HepG2 (cell line): ENCODE results near the gene HDAC4. TPM values are rescaled to one million over a fixed set of nuclear protein-coding genes. Genes with fewer than 3 reads are reported as not detected.

Experiments
- ATAC-seq: fragments of 200-7000 bp; cut with Tn5 transposase; 3 replicates; pipeline ENCODE4 v1.9.1; 2020; ENCODE audit warnings: mild to moderate bottlenecking, moderate library complexity
- BruUV-seq: library from RNA; stranded (reverse); fragments of 400-500 nt; replicated peaks from 2 replicates; lab custom pipeline; 2021; lab: Mats Ljungman, UMichigan
- CTCF ChIA-PET: fragments of 300-600 bp; formaldehyde crosslinking; extraction: SDS; loops from one replicate; lab custom pipeline; 2021; ENCODE audit warnings: low total read pairs, inconsistent platforms, low intra/inter-chr PET ratio; lab: Yijun Ruan, JAX
- POLR2A ChIA-PET: fragments of 350-600 bp; sonication (Branson Sonifier 250); formaldehyde crosslinking; loops from one replicate; lab custom pipeline; 2020; ENCODE audit warnings: antibody characterized with exemption, inconsistent platforms; lab: Yijun Ruan, JAX
- DNase-seq: peaks from one replicate; pipeline ENCODE4 v3.0.0-alpha.2; 2015; ENCODE audit warnings: low spot score
- FAIRE-seq: peaks from 3 replicates; lab custom pipeline; 2011; peaks lifted over from hg19 to GRCh38; lab: Jason Lieb, UNC
- H2AFZ ChIP-seq: one replicate; pipeline ENCODE4 v1.6.1; 2011; ENCODE audit warnings: low read length, inconsistent platforms
- H3K27ac ChIP-seq: fragments of 300-600 bp; 3 replicates; pipeline ENCODE4 v1.8.0; 2011; ENCODE audit warnings: mixed run types, mild to moderate bottlenecking, mixed read lengths, low read length, inconsistent platforms; ENCODE audit not compliant: insufficient read depth; ENCODE audit errors: extremely low read length
- H3K27me3 ChIP-seq, 2 experiments: fragments of 200-600 bp in 1 of 2; 2 replicates in 1 of 2; 3 replicates in 1 of 2; pipeline versions ENCODE4 v1.6.0 to v1.8.0; 2011; ENCODE audit warnings: low read length in 2 of 2, mild to moderate bottlenecking in 2 of 2, moderate library complexity in 2 of 2, inconsistent platforms in 1 of 2; ENCODE audit not compliant: insufficient read depth in 2 of 2, control insufficient read depth in 1 of 2
- H3K36me3 ChIP-seq, 2 experiments: fragments of 200-600 bp in 1 of 2; replicated peaks in 1 of 2; 2 replicates in 1 of 2; 3 replicates in 1 of 2; pipeline versions ENCODE4 v1.5.1 to v1.8.0; 2011; ENCODE audit warnings: low read length in 2 of 2, inconsistent platforms in 1 of 2; ENCODE audit not compliant: insufficient read depth in 2 of 2, control insufficient read depth in 1 of 2
- H3K4me1 ChIP-seq: 2 replicates; pipeline ENCODE4 v1.5.1; 2012; ENCODE audit warnings: low read length, inconsistent platforms; ENCODE audit not compliant: insufficient read depth
- H3K4me2 ChIP-seq: 2 replicates; pipeline ENCODE4 v1.6.0; 2011; ENCODE audit warnings: low read depth, low read length, inconsistent platforms
- H3K4me3 ChIP-seq, 3 experiments: fragments of 200-600 bp in 1 of 3; sonication (generic), shearing (Covaris generic) in 1 of 3; replicated peaks in 1 of 3; 2 replicates each; pipeline ENCODE4 v1.5.1; 2011 to 2016; ENCODE audit warnings: low read length in 3 of 3, inconsistent platforms in 2 of 3, low read depth in 2 of 3, mild to moderate bottlenecking in 2 of 3, control low read depth in 1 of 3, mixed read lengths in 1 of 3; ENCODE audit not compliant: insufficient read depth in 1 of 3
- H3K79me2 ChIP-seq: one replicate; pipeline ENCODE4 v1.6.1; 2011; ENCODE audit warnings: low read length, inconsistent platforms; ENCODE audit not compliant: insufficient read depth
- H3K9ac ChIP-seq: 2 replicates; pipeline ENCODE4 v1.6.0; 2011; ENCODE audit warnings: mild to moderate bottlenecking, low read depth, low read length, inconsistent platforms; ENCODE audit not compliant: insufficient read depth
- H3K9me3 ChIP-seq: 2 replicates; pipeline ENCODE4 v1.5.1; 2012; ENCODE audit warnings: mild to moderate bottlenecking, low read length
- H4K20me1 ChIP-seq: 2 replicates; pipeline ENCODE4 v1.6.0; 2011; ENCODE audit warnings: inconsistent platforms, mild to moderate bottlenecking, low read length, moderate library complexity; ENCODE audit not compliant: insufficient read depth
- CTCF ChIP-seq: sonication (generic); formaldehyde crosslinking; IDR thresholded peaks from 2 replicates; pipeline ENCODE4 v1.5.0; 2020; ENCODE audit warnings: mild to moderate bottlenecking, missing genetic modification reagents, moderate library complexity
- GMEB1 ChIP-seq: sonication (generic); formaldehyde crosslinking; IDR thresholded peaks from 2 replicates; pipeline ENCODE4 v1.5.1; 2020; ENCODE audit warnings: missing genetic modification reagents, mild to moderate bottlenecking, borderline replicate concordance
- HIVEP1 ChIP-seq: sonication (generic); formaldehyde crosslinking; IDR thresholded peaks from 2 replicates; pipeline ENCODE4 v1.4.0; 2020; ENCODE audit warnings: mild to moderate bottlenecking, missing genetic modification reagents
- RFX5 ChIP-seq: IDR thresholded peaks from 2 replicates; pipeline ENCODE4 v1.6.1; 2011; ENCODE audit warnings: low read depth, low read length, improper control_type of control experiment
- ZNF160 ChIP-seq: sonication (generic); formaldehyde crosslinking; IDR thresholded peaks from 2 replicates; pipeline ENCODE4 v1.8.0; 2022; ENCODE audit warnings: mild to moderate bottlenecking, inconsistent platforms, missing genetic modification reagents
- ZNF225 ChIP-seq: sonication (generic); formaldehyde crosslinking; IDR thresholded peaks from 2 replicates; pipeline ENCODE4 v1.4.0; 2020; ENCODE audit warnings: mild to moderate bottlenecking, missing genetic modification reagents
- WGBS: methylation state at CpG from one replicate; pipeline ENCODE4 v1.1.6; 2017; ENCODE audit warnings: low lambda C conversion rate; 5-methylcytosine and 5-hydroxymethylcytosine counted together
- in situ Hi-C: cut with HindIII; loops from 2 replicates; pipeline ENCODE4 v1.10.0; 2017; ENCODE audit warnings: low pct_unique_long_range_greater_than_20kb; ENCODE audit not compliant: extremely low pct_ligation_motif_present
- intact Hi-C: fragments of 100-400 bp; cut with micrococcal nuclease; formaldehyde crosslinking; loops from one replicate; pipeline ENCODE4 v1.10.0; 2022; ENCODE audit not compliant: unreplicated experiment
- polyA plus RNA-seq, 8 experiments: library from polyadenylated mRNA; depleted of rRNA in 3 of 8; stranded (reverse) in 7 of 8; unstranded in 1 of 8; fragments of >200 nt; fragmentation: Illumina TruSeq in 4 of 8; extraction: Trizol in 4 of 8; gene quantifications; 2 replicates each; pipeline versions ENCODE4 v1.2.1 to v1.2.3, GENCODE V29; 2011 to 2016; ENCODE audit warnings: low read depth in 4 of 8, missing spikeins in 1 of 8, mixed read lengths in 1 of 8; ENCODE audit not compliant: insufficient read depth in 1 of 8
- total RNA-seq, 5 experiments: library from RNA; depleted of rRNA; stranded (reverse); fragments of >200 nt; fragmentation: Illumina TruSeq; extraction: Trizol; gene quantifications; 2 replicates each; pipeline ENCODE4 v1.2.3, GENCODE V29; 2016; ENCODE audit warnings: low read depth in 1 of 5
- TF ChIP-seq, protein P1 (sequence below): sonication (generic); formaldehyde crosslinking; IDR thresholded peaks from 2 replicates; pipeline ENCODE4 v1.4.0; 2020; ENCODE audit warnings: mild to moderate bottlenecking, missing genetic modification reagents

Gene HDAC4
- total and polyA plus RNA-seq, 2 of the 13 experiments (the other 11 are each of a cell fraction or from before 2014, with no cell fraction given): 10.1 to 11.5 TPM

DNA sequence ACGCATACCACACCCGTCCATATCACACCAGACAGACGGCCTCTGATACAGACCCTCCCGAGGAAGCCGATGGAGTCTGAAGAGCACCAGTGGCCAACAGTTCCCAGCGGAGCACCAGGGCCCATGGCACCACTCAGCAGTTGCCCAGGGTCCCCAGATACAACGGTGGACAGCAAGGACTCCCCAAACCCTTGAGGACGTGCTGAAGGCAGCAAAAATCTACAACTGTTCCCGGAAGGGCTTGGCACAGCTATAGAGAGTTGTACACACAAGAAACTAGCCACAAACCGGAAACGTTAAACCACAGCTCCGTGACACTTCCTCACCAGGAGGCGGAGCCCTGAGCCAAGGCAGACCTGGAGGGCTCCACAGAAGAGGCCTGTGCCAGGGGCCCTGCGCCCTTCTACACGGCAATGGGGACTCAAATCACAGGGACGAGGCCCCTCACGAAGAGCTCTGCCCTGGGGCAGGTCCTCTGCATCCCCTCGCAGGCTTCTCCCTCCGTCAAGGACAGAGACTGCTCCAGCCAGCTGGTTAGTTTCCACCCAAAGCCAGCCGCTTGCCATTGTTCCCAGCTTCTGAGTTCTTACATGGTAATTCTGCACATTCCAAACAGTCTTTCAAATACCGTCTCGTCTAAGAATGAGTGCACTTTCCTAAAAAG lies 133.4 kb downstream of the HDAC4 start (continued):
- 0 out of 2 replicates have a peak, but pooled peaks have one; percentile 47 for TF ChIP-seq HIVEP1 (CRISPR knock-in tag)
- TF ChIP-seq CTCF: peak; percentile 42
- 0 out of 2 replicates have a peak, but pooled peaks have one; percentile 34 for TF ChIP-seq ZNF225 (CRISPR knock-in tag)
- TF ChIP-seq RFX5: no peak
- TF ChIP-seq, all 625 proteins: peak for 6

DNA sequence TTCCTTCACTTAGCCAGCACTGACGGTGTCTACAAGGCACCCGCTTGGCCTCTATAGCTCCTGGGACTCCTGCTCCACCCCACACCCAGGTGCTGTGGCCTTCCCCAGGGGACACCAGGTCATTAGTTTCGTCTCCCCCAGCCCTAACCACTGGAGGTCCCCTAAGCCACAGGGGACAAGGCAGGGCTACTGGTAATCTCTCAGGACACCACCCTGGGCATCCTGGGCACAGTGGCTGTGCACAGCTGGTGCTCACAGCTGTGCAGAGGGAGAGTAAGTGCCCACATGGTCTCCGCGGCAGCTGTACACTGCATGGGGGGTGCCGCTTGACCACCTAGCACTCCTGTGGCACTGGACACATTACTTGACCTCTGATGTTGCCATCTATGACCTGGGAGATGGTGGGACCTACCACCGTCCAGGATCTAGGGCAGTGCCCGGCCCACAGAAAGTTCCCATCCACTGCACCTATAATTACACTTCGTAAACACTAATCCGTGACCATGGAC lies 134.0 kb downstream of the HDAC4 start:
- DNase-seq: no peak
- Histone ChIP-seq H2AFZ (no peak overlapping the region), H3K4me3 (no peak overlapping the region), H3K4me1 (peaks cover 47% of the 10 kb centered on the region), H3K4me2 (no peak overlapping the region), H3K27me3 (no peaks in the 10 kb centered on the region), H3K9ac (no peak overlapping the region), H3K36me3 (no peaks in the 10 kb centered on the region; a peak in 1 of 5 replicates), H3K79me2 (peaks cover 38% of the 10 kb centered on the region), H4K20me1 (peaks cover 54% of the 10 kb centered on the region), H3K9me3 (no peaks in the 10 kb centered on the region), H3K27ac (no peak overlapping the region)
- BruUV-seq: no TSS peak
- WGBS: 99% methylated on average over 7 of the region's 10 CpGs
- FAIRE-seq: no peak
- ChIA-PET POLR2A (no interaction called here), CTCF (no interaction called here)
- no peak for ATAC-seq
- in situ Hi-C loops (no loop called here), intact Hi-C loops (no loop called here)
- TF ChIP-seq ZNF160 (CRISPR knock-in tag) (no peak), GMEB1 (no peak)
- TF ChIP-seq, protein P1, sequence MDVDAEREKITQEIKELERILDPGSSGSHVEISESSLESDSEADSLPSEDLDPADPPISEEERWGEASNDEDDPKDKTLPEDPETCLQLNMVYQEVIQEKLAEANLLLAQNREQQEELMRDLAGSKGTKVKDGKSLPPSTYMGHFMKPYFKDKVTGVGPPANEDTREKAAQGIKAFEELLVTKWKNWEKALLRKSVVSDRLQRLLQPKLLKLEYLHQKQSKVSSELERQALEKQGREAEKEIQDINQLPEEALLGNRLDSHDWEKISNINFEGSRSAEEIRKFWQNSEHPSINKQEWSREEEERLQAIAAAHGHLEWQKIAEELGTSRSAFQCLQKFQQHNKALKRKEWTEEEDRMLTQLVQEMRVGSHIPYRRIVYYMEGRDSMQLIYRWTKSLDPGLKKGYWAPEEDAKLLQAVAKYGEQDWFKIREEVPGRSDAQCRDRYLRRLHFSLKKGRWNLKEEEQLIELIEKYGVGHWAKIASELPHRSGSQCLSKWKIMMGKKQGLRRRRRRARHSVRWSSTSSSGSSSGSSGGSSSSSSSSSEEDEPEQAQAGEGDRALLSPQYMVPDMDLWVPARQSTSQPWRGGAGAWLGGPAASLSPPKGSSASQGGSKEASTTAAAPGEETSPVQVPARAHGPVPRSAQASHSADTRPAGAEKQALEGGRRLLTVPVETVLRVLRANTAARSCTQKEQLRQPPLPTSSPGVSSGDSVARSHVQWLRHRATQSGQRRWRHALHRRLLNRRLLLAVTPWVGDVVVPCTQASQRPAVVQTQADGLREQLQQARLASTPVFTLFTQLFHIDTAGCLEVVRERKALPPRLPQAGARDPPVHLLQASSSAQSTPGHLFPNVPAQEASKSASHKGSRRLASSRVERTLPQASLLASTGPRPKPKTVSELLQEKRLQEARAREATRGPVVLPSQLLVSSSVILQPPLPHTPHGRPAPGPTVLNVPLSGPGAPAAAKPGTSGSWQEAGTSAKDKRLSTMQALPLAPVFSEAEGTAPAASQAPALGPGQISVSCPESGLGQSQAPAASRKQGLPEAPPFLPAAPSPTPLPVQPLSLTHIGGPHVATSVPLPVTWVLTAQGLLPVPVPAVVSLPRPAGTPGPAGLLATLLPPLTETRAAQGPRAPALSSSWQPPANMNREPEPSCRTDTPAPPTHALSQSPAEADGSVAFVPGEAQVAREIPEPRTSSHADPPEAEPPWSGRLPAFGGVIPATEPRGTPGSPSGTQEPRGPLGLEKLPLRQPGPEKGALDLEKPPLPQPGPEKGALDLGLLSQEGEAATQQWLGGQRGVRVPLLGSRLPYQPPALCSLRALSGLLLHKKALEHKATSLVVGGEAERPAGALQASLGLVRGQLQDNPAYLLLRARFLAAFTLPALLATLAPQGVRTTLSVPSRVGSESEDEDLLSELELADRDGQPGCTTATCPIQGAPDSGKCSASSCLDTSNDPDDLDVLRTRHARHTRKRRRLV (CRISPR knock-in tag): no peak
